Mucosa of descending colon (tissue), 3 donors: Measurements from ENCODE around the gene OPA3. TPM values are rescaled to one million over a fixed set of nuclear protein-coding genes. Genes with fewer than 3 reads are reported as not detected.

ENCODE experiments used
- ATAC-seq: fragments of 200-7000 bp; cut with Tn5 transposase; one replicate; pipeline ENCODE4 v1.9.1; 2020; ENCODE audit warnings: mild to moderate bottlenecking, moderate library complexity
- DNase-seq, 3 donors: peaks; one replicate each; pipeline ENCODE4 v3.0.0-alpha.2; 2020
- H3K36me3 ChIP-seq: fragments of 200-600 bp; one replicate; pipeline ENCODE4 v1.8.0; 2021; ENCODE audit warnings: low read depth, mild to moderate bottlenecking
- H3K4me1 ChIP-seq: fragments of 200-600 bp; one replicate; pipeline ENCODE4 v1.8.0; 2021; ENCODE audit warnings: low read depth, mild to moderate bottlenecking
- H3K4me3 ChIP-seq: fragments of 200-600 bp; one replicate; pipeline ENCODE4 v1.8.0; 2021; ENCODE audit warnings: mild to moderate bottlenecking
- H3K9me3 ChIP-seq: fragments of 200-600 bp; one replicate; pipeline ENCODE4 v1.8.0; 2021; ENCODE audit warnings: mild to moderate bottlenecking
- intact Hi-C, 2 donors: fragments of 100-400 bp; cut with DNase I in 1 of 2; cut with micrococcal nuclease in 1 of 2; formaldehyde crosslinking; loops; one replicate each; pipeline versions ENCODE4 v1.11.0 to v1.11.1; 2022; cut with DNase I, micrococcal nuclease
- total RNA-seq, 3 donors: library from RNA; stranded (reverse); fragmentation: NEBNext Ultra II Directional in 2 of 3; extraction: Animal tissue kit (Norgen Biotek cat#: 25700) in 2 of 3; gene quantifications; one replicate each; pipeline versions ENCODE4 v1.2.1 to v1.2.4, GENCODE V29; 2021 to 2023
- TF ChIP-seq, protein P1 (sequence below): fragments of 200-600 bp; IDR thresholded peaks from one replicate; pipeline ENCODE4 v1.8.0; 2022; ENCODE audit warnings: antibody characterized with exemption, mild to moderate bottlenecking
- donor health status: DM: no; HTN: no; CAD: no; lungs with moderate emphysema.
- donor health status: DM: no; HTN: no; CAD: no.
- donor health status: DM: no; HTN: yes; CAD: no.

OPA3 gene
- total RNA-seq, 3 donors from 2014 or later = 12.1 to 16.4 (median 13.4) TPM

DNA sequence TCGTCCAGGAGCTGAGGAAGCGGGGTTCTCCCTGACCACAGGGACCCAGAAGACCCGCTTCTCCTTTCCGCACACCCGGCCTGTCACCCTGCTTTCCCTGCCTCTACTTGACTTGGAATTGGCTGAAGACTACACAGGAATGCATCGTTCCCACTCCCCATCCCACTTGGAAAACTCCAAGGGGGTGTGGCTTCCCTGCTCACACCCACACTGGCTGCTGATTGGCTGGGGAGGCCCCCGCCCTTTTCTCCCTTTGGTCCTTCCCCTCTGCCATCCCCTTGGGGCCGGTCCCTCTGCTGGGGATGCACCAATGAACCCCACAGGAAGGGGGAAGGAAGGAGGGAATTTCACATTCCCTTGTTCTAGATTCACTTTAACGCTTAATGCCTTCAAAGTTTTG lies 58.5 kb downstream of the OPA3 start:
- Histone ChIP-seq H3K4me1 (peaks cover 22% of the 10 kb centered on the region), H3K4me3 (no peak overlapping the region), H3K36me3 (peaks cover 12% of the 10 kb centered on the region), H3K9me3 (peaks cover 2% of the 10 kb centered on the region)
- ATAC-seq = peak; percentile 57
- DNase-seq = peak; percentile 70 to 78 (median 74)
- TF ChIP-seq, protein P1, sequence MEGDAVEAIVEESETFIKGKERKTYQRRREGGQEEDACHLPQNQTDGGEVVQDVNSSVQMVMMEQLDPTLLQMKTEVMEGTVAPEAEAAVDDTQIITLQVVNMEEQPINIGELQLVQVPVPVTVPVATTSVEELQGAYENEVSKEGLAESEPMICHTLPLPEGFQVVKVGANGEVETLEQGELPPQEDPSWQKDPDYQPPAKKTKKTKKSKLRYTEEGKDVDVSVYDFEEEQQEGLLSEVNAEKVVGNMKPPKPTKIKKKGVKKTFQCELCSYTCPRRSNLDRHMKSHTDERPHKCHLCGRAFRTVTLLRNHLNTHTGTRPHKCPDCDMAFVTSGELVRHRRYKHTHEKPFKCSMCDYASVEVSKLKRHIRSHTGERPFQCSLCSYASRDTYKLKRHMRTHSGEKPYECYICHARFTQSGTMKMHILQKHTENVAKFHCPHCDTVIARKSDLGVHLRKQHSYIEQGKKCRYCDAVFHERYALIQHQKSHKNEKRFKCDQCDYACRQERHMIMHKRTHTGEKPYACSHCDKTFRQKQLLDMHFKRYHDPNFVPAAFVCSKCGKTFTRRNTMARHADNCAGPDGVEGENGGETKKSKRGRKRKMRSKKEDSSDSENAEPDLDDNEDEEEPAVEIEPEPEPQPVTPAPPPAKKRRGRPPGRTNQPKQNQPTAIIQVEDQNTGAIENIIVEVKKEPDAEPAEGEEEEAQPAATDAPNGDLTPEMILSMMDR = no peak
- intact Hi-C loops = no loop called here

DNA sequence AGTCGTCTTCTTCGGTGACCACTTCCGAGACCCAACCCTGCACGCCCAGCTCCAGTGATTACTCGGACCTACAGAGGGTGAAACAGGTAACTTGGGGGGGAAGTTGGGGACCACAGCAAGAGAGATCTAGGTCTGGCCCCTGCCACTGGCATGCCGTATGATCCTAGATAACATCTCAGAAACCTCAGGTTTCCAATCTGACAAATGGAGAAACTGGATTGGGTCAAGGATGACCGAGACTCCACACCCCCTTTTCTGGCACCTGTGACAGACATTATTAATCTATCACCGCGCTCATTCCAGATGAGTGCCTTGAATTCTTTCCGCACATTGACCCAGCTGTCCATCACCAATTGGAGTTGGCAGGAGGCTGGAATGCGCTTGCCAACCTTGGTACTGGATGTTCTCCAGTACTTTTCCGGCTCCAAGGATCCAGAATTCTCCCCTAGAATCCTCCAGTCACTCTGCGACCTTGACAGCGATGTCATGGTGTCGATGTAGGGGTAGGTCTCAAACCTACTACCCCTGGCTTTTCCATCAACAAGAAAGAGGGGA lies 60.0 kb downstream of the OPA3 start:
- H3K9me3 ChIP-seq = no peaks in the 10 kb centered on the region
- peak in 2 of 3 donors; percentile 25 to 41 for DNase-seq
- TF ChIP-seq, protein P1 = no peak
- H3K36me3 ChIP-seq = peaks cover 18% of the 10 kb centered on the region
- no peak overlapping the region for H3K4me3 ChIP-seq
- intact Hi-C loops = no loop called here
- peaks cover 32% of the 10 kb centered on the region for H3K4me1 ChIP-seq
- no peak for ATAC-seq

DNA sequence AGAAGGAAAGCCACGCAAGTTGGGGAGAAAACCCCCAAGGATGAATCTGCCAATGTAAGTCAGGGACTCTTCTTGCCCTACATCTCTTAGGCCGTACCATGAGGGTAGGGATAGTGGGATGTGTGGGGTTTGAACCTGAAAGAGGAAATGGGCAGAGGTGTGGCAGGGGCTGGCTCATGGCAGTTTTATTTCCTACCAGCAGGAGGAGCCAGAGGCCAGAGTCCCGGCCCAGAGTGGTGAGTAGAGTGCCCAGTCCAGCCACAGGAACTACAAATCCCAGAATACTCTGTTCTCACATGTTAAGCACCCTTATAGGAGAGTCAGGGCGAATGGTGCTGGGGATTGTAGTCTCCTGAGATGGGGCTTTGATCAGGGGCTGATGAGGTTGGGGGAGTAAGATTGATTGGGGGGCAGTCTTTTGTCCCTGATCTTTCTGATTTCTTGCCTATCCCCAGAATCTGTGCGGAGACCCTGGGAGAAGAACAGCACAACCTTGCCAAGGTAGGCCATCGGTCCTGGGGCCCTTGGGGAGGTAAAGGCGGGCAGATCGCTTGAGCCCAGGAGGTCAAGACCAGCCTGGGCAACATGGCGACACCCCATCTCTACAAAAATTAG lies 60.9 kb downstream of the OPA3 start:
- Histone ChIP-seq H3K4me3 (no peak overlapping the region), H3K9me3 (no peaks in the 10 kb centered on the region), H3K36me3 (peaks cover 18% of the 10 kb centered on the region), H3K4me1 (peaks cover 31% of the 10 kb centered on the region)
- DNase-seq (peak; percentile 79 to 86 (median 80)), ATAC-seq (peak; percentile 85)
- intact Hi-C loops = loop anchor here in 1 of 2 donors (2.0 kb wide), 1 partner anchor 15 kb away; no protein-coding TSS in a partner anchor
- TF ChIP-seq, protein P1 = peak; percentile 80

DNA sequence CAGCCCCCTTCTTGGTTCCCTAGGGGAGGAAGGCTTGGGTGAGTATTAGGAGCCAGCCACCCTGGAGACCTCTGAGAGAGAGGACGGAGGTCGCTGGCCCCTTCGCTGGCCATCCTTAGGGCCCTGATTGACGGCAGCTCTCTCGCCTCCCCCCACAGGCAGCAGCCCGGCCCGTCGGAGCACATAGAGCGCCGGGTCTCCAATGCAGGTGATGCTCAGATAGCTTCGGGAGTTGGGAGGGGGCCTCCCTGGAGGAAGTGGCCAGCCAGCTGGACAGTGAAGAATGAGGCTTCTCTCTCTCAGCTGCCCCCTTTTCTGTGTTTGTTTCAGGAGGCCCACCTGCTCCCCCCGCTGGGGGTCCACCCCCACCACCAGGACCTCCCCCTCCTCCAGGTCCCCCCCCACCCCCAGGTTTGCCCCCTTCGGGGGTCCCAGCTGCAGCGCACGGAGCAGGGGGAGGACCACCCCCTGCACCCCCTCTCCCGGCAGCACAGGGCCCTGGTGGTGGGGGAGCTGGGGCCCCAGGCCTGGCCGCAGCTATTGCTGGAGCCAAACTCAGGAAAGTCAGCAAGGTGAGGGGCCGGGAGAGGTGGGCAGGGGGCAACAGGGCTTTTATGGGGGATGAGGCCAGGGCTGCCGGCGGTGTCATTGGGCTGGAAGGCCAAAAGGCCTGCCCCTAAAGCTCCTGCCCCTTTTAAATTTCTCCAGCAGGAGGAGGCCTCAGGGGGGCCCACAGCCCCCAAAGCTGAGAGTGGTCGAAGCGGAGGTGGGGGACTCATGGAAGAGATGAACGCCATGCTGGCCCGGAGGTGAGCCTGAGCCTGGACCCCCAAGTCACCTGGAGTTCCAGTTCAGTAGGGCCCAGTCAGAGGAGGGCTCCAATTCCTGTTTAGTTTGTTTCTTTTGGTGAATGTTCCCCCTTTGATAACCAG lies 62.3 kb downstream of the OPA3 start:
- intact Hi-C loops = loop anchor here in 1 of 2 donors (2.0 kb wide), 1 partner anchor 13 kb away; no protein-coding TSS in a partner anchor
- ATAC-seq (no peak), DNase-seq (peak in 2 of 3 donors; percentile 40 to 52)
- no peak overlapping the region for H3K4me3 ChIP-seq
- H3K36me3 ChIP-seq = peaks cover 23% of the 10 kb centered on the region
- TF ChIP-seq, protein P1 = no peak
- H3K9me3 ChIP-seq = no peaks in the 10 kb centered on the region
- H3K4me1 ChIP-seq = peaks cover 35% of the 10 kb centered on the region

DNA sequence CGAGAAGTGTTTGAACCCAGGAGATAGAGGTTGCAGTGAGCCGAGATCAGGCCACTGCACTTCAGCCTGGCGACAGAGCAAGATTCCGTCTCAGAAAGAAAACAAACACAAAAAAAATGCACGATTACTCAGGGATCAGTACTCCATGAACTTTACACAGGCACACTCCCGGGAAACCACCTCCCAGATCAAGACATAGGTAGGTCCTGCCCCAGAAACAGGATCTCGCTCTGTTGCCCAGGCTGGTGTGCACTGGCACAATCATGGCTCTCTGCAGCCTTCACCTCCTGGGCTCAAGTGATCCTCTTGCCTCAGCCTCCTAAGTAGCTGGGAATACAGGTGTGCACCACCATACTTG lies 66.2 kb downstream of the OPA3 start:
- intact Hi-C loops = no loop called here
- H3K36me3 ChIP-seq = peaks cover 17% of the 10 kb centered on the region
- TF ChIP-seq, protein P1 = no peak
- peaks cover 60% of the 10 kb centered on the region for H3K4me1 ChIP-seq
- ATAC-seq = peak; percentile 14
- no peaks in the 10 kb centered on the region for H3K9me3 ChIP-seq
- peak; percentile 40 to 61 (median 57) for DNase-seq
- H3K4me3 ChIP-seq = no peak overlapping the region
